ENCODE results near the gene LRRC66.

GRCh38 chr4:52045028-52045427 is 24.9 kb upstream of the LRRC66 start:
- TF ChIP-seq, protein P1, sequence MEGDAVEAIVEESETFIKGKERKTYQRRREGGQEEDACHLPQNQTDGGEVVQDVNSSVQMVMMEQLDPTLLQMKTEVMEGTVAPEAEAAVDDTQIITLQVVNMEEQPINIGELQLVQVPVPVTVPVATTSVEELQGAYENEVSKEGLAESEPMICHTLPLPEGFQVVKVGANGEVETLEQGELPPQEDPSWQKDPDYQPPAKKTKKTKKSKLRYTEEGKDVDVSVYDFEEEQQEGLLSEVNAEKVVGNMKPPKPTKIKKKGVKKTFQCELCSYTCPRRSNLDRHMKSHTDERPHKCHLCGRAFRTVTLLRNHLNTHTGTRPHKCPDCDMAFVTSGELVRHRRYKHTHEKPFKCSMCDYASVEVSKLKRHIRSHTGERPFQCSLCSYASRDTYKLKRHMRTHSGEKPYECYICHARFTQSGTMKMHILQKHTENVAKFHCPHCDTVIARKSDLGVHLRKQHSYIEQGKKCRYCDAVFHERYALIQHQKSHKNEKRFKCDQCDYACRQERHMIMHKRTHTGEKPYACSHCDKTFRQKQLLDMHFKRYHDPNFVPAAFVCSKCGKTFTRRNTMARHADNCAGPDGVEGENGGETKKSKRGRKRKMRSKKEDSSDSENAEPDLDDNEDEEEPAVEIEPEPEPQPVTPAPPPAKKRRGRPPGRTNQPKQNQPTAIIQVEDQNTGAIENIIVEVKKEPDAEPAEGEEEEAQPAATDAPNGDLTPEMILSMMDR (conservative IDR thresholded peaks at IDR 0.05) = no peak
- no peak for TF ChIP-seq EZH2 (IDR thresholded peaks at IDR 0.05; ENCODE audit: low read depth)

Data from PC-9 (cell line).